ENCODE results near the gene DDI2.
"Not testable (repeated sequence)": the region's sequence is repeated elsewhere in the genome, so short reads cannot be mapped to it uniquely, and the experiment has no call there.

The DDI2 gene

GRCh38 chr1:15636436-15636835 is 19.2 kb downstream of the DDI2 start:
- DNase-seq (ENCODE audit: low read depth), result no peak

- no peak for DNase-seq (ENCODE audit: low read depth)
These were observed 20.6 kb downstream of the DDI2 start for GRCh38 chr1:15637826-15638225.

- no peak for DNase-seq (ENCODE audit: low read depth)
These were observed 22.0 kb downstream of the DDI2 start for GRCh38 chr1:15639262-15639661.

- DNase-seq (ENCODE audit: low read depth), result no peak
These were observed 22.7 kb downstream of the DDI2 start for GRCh38 chr1:15639931-15640330.

GRCh38 chr1:15640667-15641066 is 23.4 kb downstream of the DDI2 start:
- DNase-seq (ENCODE audit: low read depth), result no peak

GRCh38 chr1:15649937-15650336 is 32.7 kb downstream of the DDI2 start:
- no peak for DNase-seq (ENCODE audit: low read depth)

- no peak for DNase-seq (ENCODE audit: low read depth)
These were observed 33.2 kb downstream of the DDI2 start for GRCh38 chr1:15650433-15650832.

- not testable (repeated sequence) for DNase-seq (ENCODE audit: low read depth)
These were observed 34.9 kb downstream of the DDI2 start for GRCh38 chr1:15652130-15652529.

GRCh38 chr1:15654091-15654690 is 36.9 kb downstream of the DDI2 start:
- DNase-seq (ENCODE audit: low read depth), result no peak

- no peak for DNase-seq (ENCODE audit: low read depth)
These were observed 39.2 kb downstream of the DDI2 start for GRCh38 chr1:15656464-15656863.

- no peak for DNase-seq (ENCODE audit: low read depth)
These were observed 39.8 kb downstream of the DDI2 start for GRCh38 chr1:15657021-15657420.

GRCh38 chr1:15660151-15660550 is 42.9 kb downstream of the DDI2 start:
- DNase-seq (ENCODE audit: low read depth), result no peak

GRCh38 chr1:15662477-15662876 is 45.2 kb downstream of the DDI2 start:
- no peak for DNase-seq (ENCODE audit: low read depth)

- DNase-seq (ENCODE audit: low read depth), result no peak
These were observed 46.7 kb downstream of the DDI2 start for GRCh38 chr1:15663925-15664324.

- DNase-seq (ENCODE audit: low read depth), result no peak
These were observed 50.1 kb downstream of the DDI2 start for GRCh38 chr1:15667362-15667761.

GRCh38 chr1:15668089-15668754 is 51.0 kb downstream of the DDI2 start:
- no peak for DNase-seq (ENCODE audit: low read depth)

GRCh38 chr1:15669074-15669473 is 51.8 kb downstream of the DDI2 start:
- no peak for DNase-seq (ENCODE audit: low read depth)

GRCh38 chr1:15669864-15670263 is 52.6 kb downstream of the DDI2 start:
- DNase-seq (ENCODE audit: low read depth), result no peak

GRCh38 chr1:15671430-15671829 is 54.2 kb downstream of the DDI2 start:
- DNase-seq (ENCODE audit: low read depth), result no peak

- no peak for DNase-seq (ENCODE audit: low read depth)
These were observed 57.3 kb downstream of the DDI2 start for GRCh38 chr1:15674386-15675159.

- no peak for DNase-seq (ENCODE audit: low read depth)
These were observed 58.8 kb downstream of the DDI2 start for GRCh38 chr1:15676010-15676409.

GRCh38 chr1:15676688-15677661 is 59.7 kb downstream of the DDI2 start:
- DNase-seq (ENCODE audit: low read depth), result no peak
